ENCODE measurements around the gene KRT8. TPM values are rescaled to one million over a fixed set of nuclear protein-coding genes. Genes with fewer than 3 reads are reported as not detected.

The KRT8 gene
- total RNA-seq, 1 donor from 2014 or later = 15.7 TPM

DNA sequence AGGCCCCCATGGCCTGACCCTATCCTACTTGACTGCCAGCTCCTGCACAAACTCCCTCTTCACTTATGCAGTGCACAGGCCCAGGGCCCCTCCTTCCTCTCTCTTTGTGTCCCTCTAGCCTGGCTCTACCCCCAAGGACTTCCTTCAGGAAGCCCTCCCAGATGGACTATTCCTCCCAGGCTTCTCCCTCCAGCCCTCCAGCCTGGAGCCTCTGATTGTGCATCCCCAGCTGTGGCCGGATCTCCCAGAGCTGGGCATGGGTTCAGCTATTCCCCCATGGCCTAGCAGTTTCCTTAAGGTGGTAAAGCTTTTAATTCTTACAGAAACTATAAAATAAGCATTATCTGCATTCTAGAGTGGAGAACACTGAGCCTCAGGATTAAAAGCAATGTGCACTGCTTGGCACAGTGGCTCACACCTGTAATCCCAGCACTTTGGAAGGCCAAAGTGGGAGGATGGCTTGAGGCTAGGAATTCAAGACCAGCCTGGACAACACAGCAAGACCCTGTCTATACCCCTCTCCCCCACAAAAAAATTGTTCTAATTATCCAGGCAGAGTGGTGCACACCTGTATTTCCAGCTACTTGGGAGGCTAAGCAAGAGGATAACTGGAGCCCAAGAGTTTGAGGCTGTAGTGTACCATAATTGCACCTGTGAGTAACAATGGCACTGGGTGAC lies 16.8 kb upstream of the KRT8 start:
- Mint-ChIP-seq H3K27me3 (ENCODE audit: low read depth) (no peaks in the 10 kb centered on the region), H3K9me3 (ENCODE audit: low read depth) (no peaks in the 10 kb centered on the region), H3K36me3 (ENCODE audit: low read depth) (no peaks in the 10 kb centered on the region), H3K4me1 (ENCODE audit: low read depth) (peaks cover 25% of the 10 kb centered on the region), H3K4me3 (ENCODE audit: unreplicated experiment) (no peak overlapping the region), H3K27ac (ENCODE audit: unreplicated experiment) (no peak overlapping the region)
- DNase-seq (ENCODE audit: low spot score) = no peak
- TF ChIP-seq, protein P1, sequence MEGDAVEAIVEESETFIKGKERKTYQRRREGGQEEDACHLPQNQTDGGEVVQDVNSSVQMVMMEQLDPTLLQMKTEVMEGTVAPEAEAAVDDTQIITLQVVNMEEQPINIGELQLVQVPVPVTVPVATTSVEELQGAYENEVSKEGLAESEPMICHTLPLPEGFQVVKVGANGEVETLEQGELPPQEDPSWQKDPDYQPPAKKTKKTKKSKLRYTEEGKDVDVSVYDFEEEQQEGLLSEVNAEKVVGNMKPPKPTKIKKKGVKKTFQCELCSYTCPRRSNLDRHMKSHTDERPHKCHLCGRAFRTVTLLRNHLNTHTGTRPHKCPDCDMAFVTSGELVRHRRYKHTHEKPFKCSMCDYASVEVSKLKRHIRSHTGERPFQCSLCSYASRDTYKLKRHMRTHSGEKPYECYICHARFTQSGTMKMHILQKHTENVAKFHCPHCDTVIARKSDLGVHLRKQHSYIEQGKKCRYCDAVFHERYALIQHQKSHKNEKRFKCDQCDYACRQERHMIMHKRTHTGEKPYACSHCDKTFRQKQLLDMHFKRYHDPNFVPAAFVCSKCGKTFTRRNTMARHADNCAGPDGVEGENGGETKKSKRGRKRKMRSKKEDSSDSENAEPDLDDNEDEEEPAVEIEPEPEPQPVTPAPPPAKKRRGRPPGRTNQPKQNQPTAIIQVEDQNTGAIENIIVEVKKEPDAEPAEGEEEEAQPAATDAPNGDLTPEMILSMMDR (IDR thresholded peaks at IDR 0.05) = no peak

DNA sequence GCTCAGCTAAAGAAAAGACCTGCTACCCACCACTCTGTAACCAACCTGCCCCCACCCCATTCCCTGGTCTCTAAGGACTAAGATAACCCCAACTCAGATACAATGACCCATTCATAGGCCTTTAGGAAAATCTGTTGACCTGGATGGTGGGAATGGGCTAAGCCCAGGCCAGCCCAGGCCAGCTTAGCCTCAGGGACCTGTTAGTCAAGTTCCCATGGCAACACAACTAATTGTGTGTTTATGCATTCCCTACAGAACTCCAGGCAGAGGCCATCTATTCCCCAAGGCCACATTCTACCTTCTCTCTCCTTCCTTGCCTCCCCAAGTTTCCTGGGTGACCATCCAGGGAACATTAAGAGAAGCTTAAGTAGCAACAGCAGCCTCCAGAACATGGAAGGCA lies 16.1 kb upstream of the KRT8 start:
- Mint-ChIP-seq H3K4me3 (ENCODE audit: unreplicated experiment) (no peak overlapping the region), H3K27ac (ENCODE audit: unreplicated experiment) (no peak overlapping the region), H3K9me3 (ENCODE audit: low read depth) (no peaks in the 10 kb centered on the region), H3K36me3 (ENCODE audit: low read depth) (no peaks in the 10 kb centered on the region), H3K4me1 (ENCODE audit: low read depth) (peaks cover 18% of the 10 kb centered on the region), H3K27me3 (ENCODE audit: low read depth) (no peaks in the 10 kb centered on the region)
- TF ChIP-seq, protein P1 (IDR thresholded peaks at IDR 0.05) = no peak
- DNase-seq (ENCODE audit: low spot score) = no peak

DNA sequence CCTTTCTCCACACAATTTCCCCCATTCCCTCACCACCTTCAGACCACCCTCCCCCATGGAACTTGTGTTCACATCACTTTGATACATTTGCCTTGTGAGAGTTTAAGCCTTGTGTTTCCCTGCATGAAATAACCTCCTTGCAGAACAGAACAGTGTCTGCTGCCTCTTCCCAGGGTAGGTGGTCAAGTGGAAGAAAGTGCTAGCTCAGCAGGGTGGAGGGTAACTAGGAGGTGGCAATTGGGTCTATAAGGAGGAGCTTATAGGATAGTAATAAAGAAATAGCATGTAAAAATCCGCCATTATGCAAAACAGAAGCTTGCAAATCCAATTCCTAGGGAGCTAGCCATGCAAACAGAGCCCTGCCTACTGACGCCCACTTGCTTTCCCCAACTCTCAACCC lies 13.9 kb upstream of the KRT8 start:
- no peak overlapping the region for H3K4me3 Mint-ChIP-seq (ENCODE audit: unreplicated experiment)
- no peaks in the 10 kb centered on the region for H3K9me3 Mint-ChIP-seq (ENCODE audit: low read depth)
- no peak for DNase-seq (ENCODE audit: low spot score)
- H3K27ac Mint-ChIP-seq (ENCODE audit: unreplicated experiment) = no peak overlapping the region
- TF ChIP-seq, protein P1 (IDR thresholded peaks at IDR 0.05) = no peak
- peaks cover 4% of the 10 kb centered on the region for H3K4me1 Mint-ChIP-seq (ENCODE audit: low read depth)
- H3K36me3 Mint-ChIP-seq (ENCODE audit: low read depth) = no peaks in the 10 kb centered on the region
- no peaks in the 10 kb centered on the region for H3K27me3 Mint-ChIP-seq (ENCODE audit: low read depth)

DNA sequence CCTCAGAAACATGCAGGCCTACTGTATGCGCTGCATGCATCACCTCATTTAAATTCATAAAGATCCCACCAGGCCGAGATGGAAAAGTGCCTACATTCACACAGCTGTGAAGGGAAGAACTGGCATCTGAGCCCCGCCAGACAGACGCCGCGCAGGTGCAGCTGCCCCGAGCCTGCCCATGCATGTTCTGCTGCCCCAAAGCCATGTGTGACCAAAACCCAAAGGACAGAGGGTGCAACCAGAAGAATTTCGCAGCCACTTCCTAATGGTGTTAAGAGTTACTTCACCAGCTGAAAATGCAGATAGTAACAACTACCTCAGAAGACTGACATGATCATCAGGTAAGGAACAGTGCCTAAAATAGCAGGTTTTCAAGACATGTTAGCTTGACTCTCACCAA lies 13.5 kb upstream of the KRT8 start:
- H3K4me3 Mint-ChIP-seq (ENCODE audit: unreplicated experiment) = no peak overlapping the region

DNA sequence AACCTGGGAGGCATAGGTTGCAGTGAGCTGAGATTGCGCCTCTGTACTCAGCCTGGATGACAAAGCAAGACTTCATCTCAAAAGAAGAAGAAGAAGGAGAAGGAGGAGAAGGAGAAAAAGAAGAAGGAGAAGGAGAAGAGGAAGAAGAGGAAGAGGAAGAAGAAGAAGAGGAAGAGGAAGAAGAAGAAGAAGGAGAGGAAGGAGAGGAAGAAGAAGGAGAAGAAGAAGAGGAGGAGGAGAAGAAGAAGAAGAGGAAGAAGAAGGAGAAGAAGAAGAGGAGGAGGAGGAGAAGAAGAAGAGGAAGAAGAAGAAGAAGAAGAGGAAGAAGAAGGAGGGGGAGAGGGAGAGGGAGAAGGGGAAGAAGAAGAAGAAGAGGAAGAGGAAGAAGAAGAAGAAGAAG lies 12.9 kb upstream of the KRT8 start:
- Mint-ChIP-seq H3K4me1 (ENCODE audit: low read depth) (peaks cover 4% of the 10 kb centered on the region), H3K27me3 (ENCODE audit: low read depth) (no peaks in the 10 kb centered on the region), H3K4me3 (ENCODE audit: unreplicated experiment) (no peak overlapping the region), H3K27ac (ENCODE audit: unreplicated experiment) (no peak overlapping the region), H3K9me3 (ENCODE audit: low read depth) (no peaks in the 10 kb centered on the region), H3K36me3 (ENCODE audit: low read depth) (no peaks in the 10 kb centered on the region)
- no peak for DNase-seq (ENCODE audit: low spot score)
- TF ChIP-seq, protein P1 (IDR thresholded peaks at IDR 0.05) = no peak

More for the DNA sequence above, 13.5 kb upstream of the KRT8 start:
- no peak for DNase-seq (ENCODE audit: low spot score)
- H3K27me3 Mint-ChIP-seq (ENCODE audit: low read depth) = no peaks in the 10 kb centered on the region
- no peak overlapping the region for H3K27ac Mint-ChIP-seq (ENCODE audit: unreplicated experiment)
- TF ChIP-seq, protein P1 (IDR thresholded peaks at IDR 0.05) = no peak
- H3K36me3 Mint-ChIP-seq (ENCODE audit: low read depth) = no peaks in the 10 kb centered on the region
- H3K9me3 Mint-ChIP-seq (ENCODE audit: low read depth) = no peaks in the 10 kb centered on the region
- H3K4me1 Mint-ChIP-seq (ENCODE audit: low read depth) = peaks cover 4% of the 10 kb centered on the region

All from chondrocyte (in vitro differentiated cells).